H54 (cell line): ENCODE measurements around the gene CDH16.
A peak's percentile ranks its signal among the peaks of the same experiment; 100 is the strongest.

Experiments
- DNase-seq: peaks from one replicate; pipeline ENCODE4 v3.0.0; 2011; ENCODE audit warnings: low spot score, mixed read lengths; ENCODE audit not compliant: insufficient read length
- FAIRE-seq: peaks from 3 replicates; lab custom pipeline; 2011; peaks lifted over from hg19 to GRCh38; lab: Jason Lieb, UNC
- POLR2A ChIP-seq: IDR thresholded peaks from 2 replicates; pipeline ENCODE4 v1.6.1; 2011; ENCODE audit warnings: low read depth, mild to moderate bottlenecking, low read length

The CDH16 gene

GRCh38 chr16:66918355-66918754 is 330 bp downstream of the CDH16 start:
- TF ChIP-seq POLR2A, result no peak
- FAIRE-seq (no peak), DNase-seq (no peak)

GRCh38 chr16:66917741-66918140 is 944 bp downstream of the CDH16 start:
- no peak for FAIRE-seq
- DNase-seq, result no peak
- no peak for TF ChIP-seq POLR2A

GRCh38 chr16:66916518-66916917 is 2.2 kb downstream of the CDH16 start:
- no peak for TF ChIP-seq POLR2A
- DNase-seq, result no peak
- FAIRE-seq, result no peak

GRCh38 chr16:66915041-66915440 is 3.6 kb downstream of the CDH16 start:
- FAIRE-seq, result no peak
- no peak for DNase-seq
- TF ChIP-seq POLR2A, result no peak

GRCh38 chr16:66914541-66914940 is 4.1 kb downstream of the CDH16 start:
- no peak for DNase-seq
- FAIRE-seq, result no peak
- no peak for TF ChIP-seq POLR2A

- TF ChIP-seq POLR2A, result no peak
- FAIRE-seq, result no peak
- DNase-seq, result no peak
Measured at GRCh38 chr16:66913711-66914110, 5.0 kb downstream of the CDH16 start.

- no peak for DNase-seq
- no peak for FAIRE-seq
- TF ChIP-seq POLR2A, result no peak
Measured at GRCh38 chr16:66913081-66913480, 5.6 kb downstream of the CDH16 start.

- no peak for DNase-seq
- no peak for TF ChIP-seq POLR2A
- no peak for FAIRE-seq
Measured at GRCh38 chr16:66911801-66912200, 6.9 kb downstream of the CDH16 start.

- FAIRE-seq (no peak), DNase-seq (peak; percentile 61)
- no peak for TF ChIP-seq POLR2A
Measured at GRCh38 chr16:66911112-66911511, 7.6 kb downstream of the CDH16 start.

GRCh38 chr16:66910175-66910940 is 8.3 kb downstream of the CDH16 start:
- FAIRE-seq, result no peak
- no peak for TF ChIP-seq POLR2A

GRCh38 chr16:66908762-66909559 is 9.7 kb downstream of the CDH16 start:
- no peak for DNase-seq
- TF ChIP-seq POLR2A, result no peak
- FAIRE-seq, result no peak

More at GRCh38 chr16:66910175-66910940, 8.3 kb downstream of the CDH16 start:
- DNase-seq, result no peak

- DNase-seq, result no peak
- TF ChIP-seq POLR2A, result no peak
- no peak for FAIRE-seq
Measured at GRCh38 chr16:66908116-66908515, 10.6 kb downstream of the CDH16 start.

- TF ChIP-seq POLR2A, result no peak
- FAIRE-seq, result no peak
- no peak for DNase-seq
Measured at GRCh38 chr16:66906916-66907836, 11.5 kb downstream of the CDH16 start.
